H9 (cell line): ENCODE measurements around the gene STX3. TPM values are rescaled to one million over a fixed set of nuclear protein-coding genes. Genes with fewer than 3 reads are reported as not detected.

ENCODE experiments used
- DNase-seq: peaks from one replicate; pipeline ENCODE4 v3.0.0-alpha.2; 2017
- H2AFZ ChIP-seq: one replicate; pipeline ENCODE4 v1.6.1; 2013; ENCODE audit warnings: mild to moderate bottlenecking, low read length, control low read depth, moderate library complexity
- H2AK5ac ChIP-seq: 2 replicates; pipeline ENCODE4 v1.6.1; 2013; ENCODE audit warnings: low read length, control low read depth, mixed read lengths; ENCODE audit not compliant: insufficient read length
- H2BK120ac ChIP-seq: one replicate; pipeline ENCODE4 v1.6.1; 2013; ENCODE audit warnings: low read depth, mild to moderate bottlenecking, low read length, control low read depth, inconsistent platforms; ENCODE audit not compliant: poor library complexity, severe bottlenecking
- H2BK12ac ChIP-seq: 2 replicates; pipeline ENCODE4 v1.6.1; 2013; ENCODE audit warnings: low read length, control low read depth, mixed read lengths, low read depth; ENCODE audit not compliant: insufficient read length
- H2BK15ac ChIP-seq: 2 replicates; pipeline ENCODE4 v1.6.1; 2013; ENCODE audit warnings: low read depth, low read length, control low read depth
- H2BK20ac ChIP-seq: one replicate; pipeline ENCODE4 v1.6.1; 2013; ENCODE audit warnings: low read depth, mild to moderate bottlenecking, low read length, control low read depth, inconsistent platforms; ENCODE audit not compliant: poor library complexity, severe bottlenecking
- H2BK5ac ChIP-seq: 2 replicates; pipeline ENCODE4 v1.6.1; 2013; ENCODE audit warnings: low read length, control low read depth, mixed read lengths; ENCODE audit not compliant: insufficient read length
- H3K14ac ChIP-seq: 2 replicates; pipeline ENCODE4 v1.6.1; 2013; ENCODE audit warnings: low read length, control low read depth; ENCODE audit not compliant: insufficient read depth
- H3K18ac ChIP-seq: 2 replicates; pipeline ENCODE4 v1.6.1; 2013; ENCODE audit warnings: low read depth, mild to moderate bottlenecking, mixed read lengths, low read length, control low read depth; ENCODE audit not compliant: insufficient read length
- H3K23ac ChIP-seq: 2 replicates; pipeline ENCODE4 v1.6.1; 2013; ENCODE audit warnings: low read length, control low read depth, mixed read lengths, low read depth; ENCODE audit not compliant: insufficient read length
- H3K23me2 ChIP-seq: 2 replicates; pipeline ENCODE4 v1.6.1; 2013; ENCODE audit warnings: low read depth, mild to moderate bottlenecking, mixed read lengths, low read length, control low read depth; ENCODE audit not compliant: insufficient read length, poor library complexity, severe bottlenecking
- H3K27ac ChIP-seq: 2 replicates; pipeline ENCODE4 v1.5.1; 2013; ENCODE audit warnings: low read length, control low read depth, mixed read lengths, low read depth; ENCODE audit not compliant: insufficient read length
- H3K27me3 ChIP-seq: 2 replicates; pipeline ENCODE4 v1.6.1; 2013; ENCODE audit warnings: low read length, control low read depth, inconsistent platforms; ENCODE audit not compliant: insufficient read depth
- H3K4ac ChIP-seq: 2 replicates; pipeline ENCODE4 v1.6.1; 2013; ENCODE audit warnings: low read depth, mild to moderate bottlenecking, control low read depth, inconsistent platforms, low read length, moderate library complexity
- H3K4me1 ChIP-seq: 2 replicates; pipeline ENCODE4 v1.6.1; 2013; ENCODE audit warnings: low read length, control low read depth, inconsistent platforms; ENCODE audit not compliant: insufficient read depth
- H3K4me2 ChIP-seq: 2 replicates; pipeline ENCODE4 v1.6.1; 2013; ENCODE audit warnings: low read length, control low read depth, mixed read lengths; ENCODE audit not compliant: insufficient read length, insufficient read depth
- H3K56ac ChIP-seq: 2 replicates; pipeline ENCODE4 v1.6.1; 2013; ENCODE audit warnings: low read depth, mild to moderate bottlenecking, mixed read lengths, low read length, control low read depth; ENCODE audit not compliant: insufficient read length
- H3K79me1 ChIP-seq: 2 replicates; pipeline ENCODE4 v1.6.1; 2013; ENCODE audit warnings: low read depth, mild to moderate bottlenecking, moderate library complexity, low read length, control low read depth, inconsistent platforms; ENCODE audit not compliant: insufficient read depth, poor library complexity, severe bottlenecking
- H3K79me2 ChIP-seq: 2 replicates; pipeline ENCODE4 v1.6.1; 2013; ENCODE audit warnings: low read length, control low read depth, inconsistent platforms; ENCODE audit not compliant: insufficient read depth
- H3K9ac ChIP-seq: 2 replicates; pipeline ENCODE4 v1.6.1; 2013; ENCODE audit warnings: low read length, control low read depth, mixed read lengths; ENCODE audit not compliant: insufficient read length; ENCODE audit errors: extremely low read depth
- H3K9me3 ChIP-seq: one replicate; pipeline ENCODE4 v1.6.1; 2013; ENCODE audit warnings: low read depth, low read length, inconsistent platforms; ENCODE audit not compliant: control insufficient read depth
- H3T11ph ChIP-seq: one replicate; pipeline ENCODE4 v1.6.1; 2013; ENCODE audit warnings: mild to moderate bottlenecking, low read length, control low read depth, inconsistent platforms
- H4K20me1 ChIP-seq: one replicate; pipeline ENCODE4 v1.6.1; 2013; ENCODE audit not compliant: control insufficient read depth, insufficient read length, insufficient read depth
- H4K5ac ChIP-seq: 2 replicates; pipeline ENCODE4 v1.6.1; 2013; ENCODE audit warnings: low read depth, mild to moderate bottlenecking, mixed read lengths, low read length, control low read depth; ENCODE audit not compliant: insufficient read length
- H4K8ac ChIP-seq: replicated peaks from 2 replicates; pipeline ENCODE4 v1.6.1; 2013; ENCODE audit warnings: low read length, control low read depth, mixed read lengths, low read depth; ENCODE audit not compliant: insufficient read length
- H4K91ac ChIP-seq: 2 replicates; pipeline ENCODE4 v1.6.1; 2013; ENCODE audit warnings: low read depth, mild to moderate bottlenecking, moderate library complexity, mixed read lengths, low read length, control low read depth; ENCODE audit not compliant: insufficient read length
- H3K27ac Mint-ChIP-seq, 3 experiments: 2 replicates in 2 of 3; 3 replicates in 1 of 3; pipeline ENCODE4 v1.8.0; 2020 to 2021; ENCODE audit warnings: mixed read lengths in 3 of 3, mild to moderate bottlenecking in 1 of 3, moderate library complexity in 1 of 3
- H3K27me3 Mint-ChIP-seq: 2 replicates; pipeline ENCODE4 v1.8.0; 2021; ENCODE audit warnings: low read depth, mild to moderate bottlenecking, moderate library complexity, mixed read lengths
- H3K36me3 Mint-ChIP-seq, 3 experiments: 2 replicates in 2 of 3; 3 replicates in 1 of 3; pipeline ENCODE4 v1.8.0; 2020 to 2021; ENCODE audit warnings: low read depth in 3 of 3, mixed read lengths in 3 of 3; ENCODE audit not compliant: insufficient read depth in 1 of 3
- H3K4me1 Mint-ChIP-seq, 2 experiments: 2 replicates each; pipeline ENCODE4 v1.8.0; 2020; ENCODE audit warnings: mixed read lengths in 2 of 2
- H3K4me3 Mint-ChIP-seq, 2 experiments: 2 replicates in 1 of 2; 3 replicates in 1 of 2; pipeline ENCODE4 v1.8.0; 2020 to 2021; ENCODE audit warnings: mild to moderate bottlenecking in 2 of 2, mixed read lengths in 2 of 2, moderate library complexity in 1 of 2
- H3K9me3 Mint-ChIP-seq, 2 experiments: 2 replicates in 1 of 2; 3 replicates in 1 of 2; pipeline ENCODE4 v1.8.0; 2020; ENCODE audit warnings: mild to moderate bottlenecking in 2 of 2, mixed read lengths in 2 of 2, moderate library complexity in 1 of 2
- WGBS: extraction: QIAGEN DNeasy Blood & Tissue Kit; methylation state at CpG from one replicate; pipeline ENCODE4 v1.1.7; 2013; ENCODE audit warnings: missing lambda C conversion rate, low lambda C conversion rate, mixed read lengths; ENCODE audit not compliant: insufficient read length; ENCODE audit errors: extremely low coverage; 5-methylcytosine and 5-hydroxymethylcytosine counted together
- total RNA-seq: library from RNA; stranded (reverse); gene quantifications from 2 replicates; pipeline ENCODE4 v1.2.1, GENCODE V29; 2021
- TF ChIP-seq, protein P1 (sequence below): fragments of 200-600 bp; sonication (generic); conservative IDR thresholded peaks from 3 replicates; pipeline ENCODE4 v1.8.0; 2021; ENCODE audit warnings: antibody characterized with exemption, mild to moderate bottlenecking

Gene STX3
- total RNA-seq, 1 experiment from 2014 or later: 41.0 TPM

DNA sequence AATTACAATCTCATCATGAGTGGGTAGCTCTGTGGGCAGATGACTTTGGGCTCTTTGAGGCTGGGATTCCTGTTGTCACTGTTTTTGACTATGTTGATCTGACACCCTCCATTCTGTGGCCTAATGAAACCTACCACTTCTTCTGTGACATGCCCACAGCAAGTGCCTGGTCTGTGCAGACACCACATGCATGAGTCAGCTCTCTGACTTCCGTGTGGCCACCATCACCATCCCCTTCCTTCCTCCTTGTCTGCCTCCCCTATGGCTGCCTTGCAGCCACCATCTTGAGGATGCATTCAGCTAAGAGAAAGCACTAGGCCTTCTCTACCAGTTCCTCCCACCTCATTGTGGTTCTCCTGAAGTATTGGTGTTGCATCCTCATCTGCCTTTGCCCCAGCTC, 26.3 kb upstream of the STX3 start:
- no peaks in the 10 kb centered on the region for H3K79me1 ChIP-seq
- H2BK12ac ChIP-seq: no peak overlapping the region
- H3K27me3 ChIP-seq: no peaks in the 10 kb centered on the region
- H3K27ac Mint-ChIP-seq: no peak overlapping the region
- no peaks in the 10 kb centered on the region for H3K9me3 Mint-ChIP-seq
- H3K4me3 Mint-ChIP-seq: no peak overlapping the region
- no peaks in the 10 kb centered on the region for H3K79me2 ChIP-seq
- no peak overlapping the region for H3T11ph ChIP-seq
- no peak overlapping the region for H3K56ac ChIP-seq
- no peak overlapping the region for H2AK5ac ChIP-seq
- H3K14ac ChIP-seq: no peak overlapping the region
- TF ChIP-seq, protein P1, sequence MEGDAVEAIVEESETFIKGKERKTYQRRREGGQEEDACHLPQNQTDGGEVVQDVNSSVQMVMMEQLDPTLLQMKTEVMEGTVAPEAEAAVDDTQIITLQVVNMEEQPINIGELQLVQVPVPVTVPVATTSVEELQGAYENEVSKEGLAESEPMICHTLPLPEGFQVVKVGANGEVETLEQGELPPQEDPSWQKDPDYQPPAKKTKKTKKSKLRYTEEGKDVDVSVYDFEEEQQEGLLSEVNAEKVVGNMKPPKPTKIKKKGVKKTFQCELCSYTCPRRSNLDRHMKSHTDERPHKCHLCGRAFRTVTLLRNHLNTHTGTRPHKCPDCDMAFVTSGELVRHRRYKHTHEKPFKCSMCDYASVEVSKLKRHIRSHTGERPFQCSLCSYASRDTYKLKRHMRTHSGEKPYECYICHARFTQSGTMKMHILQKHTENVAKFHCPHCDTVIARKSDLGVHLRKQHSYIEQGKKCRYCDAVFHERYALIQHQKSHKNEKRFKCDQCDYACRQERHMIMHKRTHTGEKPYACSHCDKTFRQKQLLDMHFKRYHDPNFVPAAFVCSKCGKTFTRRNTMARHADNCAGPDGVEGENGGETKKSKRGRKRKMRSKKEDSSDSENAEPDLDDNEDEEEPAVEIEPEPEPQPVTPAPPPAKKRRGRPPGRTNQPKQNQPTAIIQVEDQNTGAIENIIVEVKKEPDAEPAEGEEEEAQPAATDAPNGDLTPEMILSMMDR: no peak
- H2BK15ac ChIP-seq: no peak overlapping the region
- no peak overlapping the region for H2AFZ ChIP-seq
- no peak overlapping the region for H4K5ac ChIP-seq
- H3K23me2 ChIP-seq: no peaks in the 10 kb centered on the region
- no peak overlapping the region for H4K91ac ChIP-seq
- no peaks in the 10 kb centered on the region for H3K4me1 ChIP-seq
- H2BK5ac ChIP-seq: no peak overlapping the region
- H3K4ac ChIP-seq: no peak overlapping the region
- no peak overlapping the region for H2BK20ac ChIP-seq
- WGBS: no CpG with 5 or more reads among the region's 1 CpG
- no peak overlapping the region for H3K18ac ChIP-seq
- DNase-seq: no peak
- H4K8ac ChIP-seq: no peak overlapping the region
- H3K9me3 ChIP-seq: no peaks in the 10 kb centered on the region
- no peak overlapping the region for H2BK120ac ChIP-seq
- H4K20me1 ChIP-seq: no peaks in the 10 kb centered on the region
- H3K36me3 Mint-ChIP-seq: no peaks in the 10 kb centered on the region
- no peaks in the 10 kb centered on the region; a peak in 1 of 4 replicates for H3K4me1 Mint-ChIP-seq
- H3K27ac ChIP-seq: no peak overlapping the region
- H3K4me2 ChIP-seq: no peak overlapping the region
- H3K27me3 Mint-ChIP-seq: no peaks in the 10 kb centered on the region
- no peak overlapping the region for H3K9ac ChIP-seq
- no peak overlapping the region for H3K23ac ChIP-seq
